ENCODE data around the gene ZCCHC9. TPM values are rescaled to one million over a fixed set of nuclear protein-coding genes. Genes with fewer than 3 reads are reported as not detected.

ZCCHC9 gene
- total RNA-seq, 1 experiment from 2014 or later, result 32.2 TPM

DNA sequence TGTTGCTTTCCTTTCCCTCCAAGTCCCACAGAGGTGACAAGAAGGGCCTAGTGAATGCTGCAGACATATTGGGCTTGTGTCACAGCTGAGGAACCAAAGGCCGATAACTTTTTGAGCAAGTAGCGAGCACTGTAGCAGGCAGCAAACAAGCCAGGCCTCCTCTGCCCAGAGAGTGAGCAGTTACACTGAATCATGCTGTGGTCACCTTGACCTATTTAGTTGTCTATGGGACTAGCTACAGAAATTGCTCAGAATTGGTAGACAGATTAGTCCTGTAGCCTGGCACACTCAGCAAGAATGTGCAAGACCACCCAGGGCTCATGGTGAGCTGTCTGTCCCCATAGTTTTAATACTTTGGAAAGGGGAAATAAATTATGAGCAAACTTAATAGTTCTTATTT, 25.2 kb downstream of the ZCCHC9 start:
- Histone ChIP-seq H3T11ph (ENCODE audit: low read length) (no peak overlapping the region), H2BK15ac (ENCODE audit: low read depth, low read length) (no peak overlapping the region), H2AFZ (ENCODE audit: low read length) (no peak overlapping the region), H3K27me3 (ENCODE audit: insufficient read depth, low read length) (no peaks in the 10 kb centered on the region), H2BK120ac (ENCODE audit: low read depth, low read length, poor library complexity, severe bottlenecking) (no peak overlapping the region), H3K23me2 (ENCODE audit: insufficient read length, low read depth, low read length, poor library complexity, severe bottlenecking) (no peaks in the 10 kb centered on the region), H3K4me1 (ENCODE audit: insufficient read depth, low read length) (no peaks in the 10 kb centered on the region), H3K18ac (ENCODE audit: insufficient read length, low read depth, low read length) (no peak overlapping the region), H3K79me2 (ENCODE audit: insufficient read depth, low read length) (no peaks in the 10 kb centered on the region), H4K20me1 (ENCODE audit: control insufficient read depth, insufficient read depth, insufficient read length) (no peaks in the 10 kb centered on the region), H3K4me2 (ENCODE audit: insufficient read depth, insufficient read length, low read length) (no peak overlapping the region), H3K23ac (ENCODE audit: insufficient read length, low read depth, low read length) (no peak overlapping the region), H2BK5ac (ENCODE audit: insufficient read length, low read length) (no peak overlapping the region), H3K56ac (ENCODE audit: insufficient read length, low read depth, low read length) (no peak overlapping the region), H2BK20ac (ENCODE audit: low read depth, low read length, poor library complexity, severe bottlenecking) (no peak overlapping the region), H4K91ac (ENCODE audit: insufficient read length, low read depth, low read length) (no peak overlapping the region), H2BK12ac (ENCODE audit: insufficient read length, low read depth, low read length) (no peak overlapping the region), H3K79me1 (ENCODE audit: insufficient read depth, low read depth, low read length, poor library complexity, severe bottlenecking) (no peaks in the 10 kb centered on the region), H3K27ac (ENCODE audit: insufficient read length, low read depth, low read length) (no peak overlapping the region), H2AK5ac (ENCODE audit: insufficient read length, low read length) (no peak overlapping the region), H4K5ac (ENCODE audit: insufficient read length, low read depth, low read length) (no peak overlapping the region), H4K8ac (replicated peaks; ENCODE audit: insufficient read length, low read depth, low read length) (no peak overlapping the region), H3K9ac (ENCODE audit: extremely low read depth, insufficient read length, low read length) (no peak overlapping the region), H3K9me3 (ENCODE audit: control insufficient read depth, low read depth, low read length) (no peaks in the 10 kb centered on the region), H3K14ac (ENCODE audit: insufficient read depth, low read length) (no peak overlapping the region), H3K4ac (ENCODE audit: low read depth, low read length) (no peak overlapping the region)
- no CpG with 5 or more reads among the region's 2 CpGs for WGBS (ENCODE audit: extremely low coverage, insufficient read length, low lambda C conversion rate)
- no peaks in the 10 kb centered on the region for H3K9me3 Mint-ChIP-seq
- H3K27me3 Mint-ChIP-seq (ENCODE audit: low read depth), result no peaks in the 10 kb centered on the region
- no peaks in the 10 kb centered on the region for H3K36me3 Mint-ChIP-seq (ENCODE audit: insufficient read depth in 1 of 3, low read depth in 3 of 3)
- TF ChIP-seq, protein P1, sequence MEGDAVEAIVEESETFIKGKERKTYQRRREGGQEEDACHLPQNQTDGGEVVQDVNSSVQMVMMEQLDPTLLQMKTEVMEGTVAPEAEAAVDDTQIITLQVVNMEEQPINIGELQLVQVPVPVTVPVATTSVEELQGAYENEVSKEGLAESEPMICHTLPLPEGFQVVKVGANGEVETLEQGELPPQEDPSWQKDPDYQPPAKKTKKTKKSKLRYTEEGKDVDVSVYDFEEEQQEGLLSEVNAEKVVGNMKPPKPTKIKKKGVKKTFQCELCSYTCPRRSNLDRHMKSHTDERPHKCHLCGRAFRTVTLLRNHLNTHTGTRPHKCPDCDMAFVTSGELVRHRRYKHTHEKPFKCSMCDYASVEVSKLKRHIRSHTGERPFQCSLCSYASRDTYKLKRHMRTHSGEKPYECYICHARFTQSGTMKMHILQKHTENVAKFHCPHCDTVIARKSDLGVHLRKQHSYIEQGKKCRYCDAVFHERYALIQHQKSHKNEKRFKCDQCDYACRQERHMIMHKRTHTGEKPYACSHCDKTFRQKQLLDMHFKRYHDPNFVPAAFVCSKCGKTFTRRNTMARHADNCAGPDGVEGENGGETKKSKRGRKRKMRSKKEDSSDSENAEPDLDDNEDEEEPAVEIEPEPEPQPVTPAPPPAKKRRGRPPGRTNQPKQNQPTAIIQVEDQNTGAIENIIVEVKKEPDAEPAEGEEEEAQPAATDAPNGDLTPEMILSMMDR (conservative IDR thresholded peaks at IDR 0.05), result no peak
- H3K4me3 Mint-ChIP-seq, result no peak overlapping the region
- DNase-seq, result no peak
- no peak overlapping the region for H3K27ac Mint-ChIP-seq
- H3K4me1 Mint-ChIP-seq, result peaks cover 20 to 21% of the 10 kb centered on the region in 2 experiments

Data from H9 (cell line).